Activated CD8-positive, alpha-beta memory T cell treated with anti-CD3 and anti-CD28 coated beads, Interleukin-2, amount 10 ng/mL, durations not matched to agents 7 days and 5 days (primary cell): ENCODE measurements around the gene INPP5K. TPM values are rescaled to one million over a fixed set of nuclear protein-coding genes. Genes with fewer than 3 reads are reported as not detected.

ENCODE experiments used
- ATAC-seq: fragments of 150-1000 bp; cut with Tn5 transposase; one replicate; pipeline ENCODE4 v1.10.0; 2021; ENCODE audit warnings: moderate library complexity
- CTCF ChIA-PET: fragments of 350-600 bp; sonication (Branson Sonifier 250); formaldehyde crosslinking; loops from one replicate; lab custom pipeline; 2021; ENCODE audit warnings: antibody characterized with exemption; lab: Charles Lee
- DNase-seq: peaks from one replicate; pipeline ENCODE4 v3.0.0-alpha.2; 2020
- H3K27ac Mint-ChIP-seq: one replicate; pipeline ENCODE4 v1.8.0; 2021; ENCODE audit warnings: mild to moderate bottlenecking, mixed read lengths
- H3K27me3 Mint-ChIP-seq: one replicate; pipeline ENCODE4 v1.8.0; 2021; ENCODE audit warnings: mixed read lengths
- H3K36me3 Mint-ChIP-seq: one replicate; pipeline ENCODE4 v1.8.0; 2021; ENCODE audit warnings: mild to moderate bottlenecking, mixed read lengths
- H3K4me1 Mint-ChIP-seq: one replicate; pipeline ENCODE4 v1.8.0; 2021; ENCODE audit warnings: mixed read lengths
- H3K4me3 Mint-ChIP-seq: one replicate; pipeline ENCODE4 v1.8.0; 2021; ENCODE audit warnings: mild to moderate bottlenecking, moderate library complexity, mixed read lengths
- H3K9me3 Mint-ChIP-seq: one replicate; pipeline ENCODE4 v1.8.0; 2022; ENCODE audit warnings: low read depth, mixed read lengths
- total RNA-seq, 2 experiments: library from RNA; stranded (reverse); gene quantifications; one replicate each; pipeline ENCODE4 v1.2.3, GENCODE V29; 2021

Gene INPP5K
- total RNA-seq, 2 experiments from 2014 or later, result 40.6 to 43.4 TPM

DNA sequence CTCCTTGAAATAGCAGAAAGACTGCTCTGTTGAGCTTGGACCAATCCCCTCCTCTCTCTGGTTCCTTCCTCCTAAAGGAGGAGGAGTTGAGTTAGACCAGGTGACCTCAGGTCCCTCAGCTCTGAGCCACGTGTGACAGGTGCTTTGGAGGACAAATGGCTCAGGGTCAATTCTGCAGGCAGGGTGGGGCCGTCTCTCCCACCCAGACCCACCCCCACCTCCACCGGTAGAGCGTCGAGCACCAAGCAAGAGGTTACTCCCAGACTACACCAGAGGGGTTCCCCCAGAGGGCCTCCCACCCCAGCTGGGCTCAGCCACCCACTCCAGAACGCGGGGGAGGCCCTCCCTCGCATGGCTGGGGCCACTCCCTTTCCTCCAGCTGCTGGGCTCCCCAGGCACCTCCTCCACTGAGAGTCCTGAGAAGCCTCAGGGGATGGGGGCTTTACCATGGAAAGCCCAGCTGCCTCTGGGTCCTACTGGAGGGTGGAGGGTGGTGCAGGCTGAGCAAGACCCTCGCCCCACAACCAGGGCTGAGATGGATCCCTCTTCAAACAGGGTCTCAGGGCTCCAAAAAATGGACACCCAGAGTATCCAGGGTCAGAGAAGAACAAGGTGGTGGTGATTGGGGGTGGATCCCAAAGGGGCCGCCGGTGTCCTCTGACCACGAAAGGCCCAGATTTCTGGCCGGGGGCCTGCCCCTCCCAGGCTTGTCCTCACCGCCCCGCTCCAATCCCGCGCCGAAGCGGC, 31.6 kb downstream of the INPP5K start:
- Mint-ChIP-seq H3K27me3 (no peaks in the 10 kb centered on the region), H3K4me3 (peak overlapping the region; percentile 74), H3K27ac (peak overlapping the region; percentile 64), H3K36me3 (peaks cover 4% of the 10 kb centered on the region), H3K4me1 (peaks cover 19% of the 10 kb centered on the region), H3K9me3 (no peaks in the 10 kb centered on the region)
- DNase-seq (peak; percentile 68), ATAC-seq (peak; percentile 32)
- CTCF ChIA-PET, result interaction anchor here (0.9 to 1.1 kb wide), 4 partner anchors 22 to 120 kb away, joined by 3 to 4 read pairs (median 4); partner anchors contain the start of genes CRK and INPP5K

DNA sequence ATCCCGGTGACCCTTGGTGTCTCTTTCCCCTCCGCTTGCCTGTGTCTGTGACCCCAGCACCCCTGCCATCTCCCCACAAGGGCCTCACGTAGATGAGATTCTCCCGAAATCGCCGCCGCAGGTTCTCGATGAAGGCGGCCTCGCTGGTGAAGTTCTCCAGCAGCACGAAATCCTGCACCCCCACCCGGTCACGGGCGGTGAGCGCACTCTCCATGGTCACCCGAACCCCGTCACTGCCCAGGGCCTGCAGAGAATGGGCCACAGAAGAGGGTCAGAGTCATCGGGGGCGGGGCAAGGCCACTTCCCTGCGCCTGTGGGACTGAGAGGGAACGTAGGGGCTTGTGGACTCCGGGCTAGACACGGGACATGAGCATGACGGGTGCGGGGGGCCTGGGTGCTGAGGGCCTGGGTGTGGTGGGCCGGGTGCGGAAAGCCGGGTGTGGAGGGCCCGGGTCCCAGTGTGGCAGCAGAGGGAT, 32.3 kb downstream of the INPP5K start:
- no peaks in the 10 kb centered on the region for H3K27me3 Mint-ChIP-seq
- CTCF ChIA-PET, result no interaction called here
- no peak for ATAC-seq

GRCh38 chr17:1482680-1483079, 33.7 kb downstream of the INPP5K start:
- CTCF ChIA-PET, result no interaction called here
- no peaks in the 10 kb centered on the region for H3K27me3 Mint-ChIP-seq
- H3K4me3 Mint-ChIP-seq, result no peak overlapping the region
- no peak for DNase-seq
- no peak overlapping the region for H3K27ac Mint-ChIP-seq
- H3K9me3 Mint-ChIP-seq, result no peaks in the 10 kb centered on the region
- H3K4me1 Mint-ChIP-seq, result peaks cover 15% of the 10 kb centered on the region
- H3K36me3 Mint-ChIP-seq, result peaks cover 7% of the 10 kb centered on the region
- no peak for ATAC-seq

More for the DNA sequence above, 32.3 kb downstream of the INPP5K start:
- no peak for DNase-seq
- Mint-ChIP-seq H3K4me1 (peaks cover 19% of the 10 kb centered on the region), H3K27ac (no peak overlapping the region), H3K4me3 (peak overlapping the region; percentile 74), H3K36me3 (peaks cover 6% of the 10 kb centered on the region), H3K9me3 (no peaks in the 10 kb centered on the region)

GRCh38 chr17:1481736-1482135, 34.7 kb downstream of the INPP5K start:
- Mint-ChIP-seq H3K4me1 (peaks cover 11% of the 10 kb centered on the region), H3K4me3 (no peak overlapping the region), H3K36me3 (peaks cover 7% of the 10 kb centered on the region), H3K9me3 (no peaks in the 10 kb centered on the region), H3K27ac (no peak overlapping the region), H3K27me3 (no peaks in the 10 kb centered on the region)
- CTCF ChIA-PET, result no interaction called here
- DNase-seq (no peak), ATAC-seq (no peak)

DNA sequence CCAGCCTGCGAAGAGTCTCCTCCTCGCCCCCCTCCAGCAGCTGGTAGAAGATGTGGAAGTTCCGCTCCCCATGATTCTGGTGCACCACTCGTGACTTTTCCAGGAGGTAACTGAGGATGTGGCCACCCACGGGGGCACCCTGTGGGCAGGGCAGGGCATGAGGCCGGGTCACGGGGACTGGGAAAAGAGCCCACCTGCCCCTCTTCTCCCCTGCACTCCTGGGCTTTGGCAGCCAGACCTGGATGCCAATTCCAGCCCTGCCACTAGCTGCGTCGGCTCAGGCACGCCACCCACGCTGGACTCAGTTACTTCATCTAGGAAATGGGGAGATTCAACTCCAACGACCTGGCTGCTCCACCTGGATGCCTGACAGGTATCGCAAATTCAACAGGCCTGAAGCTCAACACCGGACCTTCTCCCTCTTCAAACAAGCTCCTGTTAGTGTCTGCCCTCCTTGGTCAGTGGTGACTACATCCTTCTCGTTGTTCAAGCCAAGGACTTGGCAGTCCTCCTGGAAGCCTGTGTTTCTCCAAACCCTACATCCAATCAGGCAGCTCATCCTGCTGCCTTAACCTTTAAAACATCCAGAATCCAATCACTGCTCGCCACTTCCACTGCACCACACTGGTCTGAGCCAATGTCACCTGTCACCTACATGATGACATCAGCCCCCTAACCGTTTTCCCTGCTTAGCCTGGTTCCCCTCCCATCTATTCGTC, 35.5 kb downstream of the INPP5K start:
- ATAC-seq (no peak), DNase-seq (no peak)
- CTCF ChIA-PET, result no interaction called here
- Mint-ChIP-seq H3K4me3 (no peak overlapping the region), H3K9me3 (no peaks in the 10 kb centered on the region), H3K27me3 (no peaks in the 10 kb centered on the region), H3K36me3 (peaks cover 7% of the 10 kb centered on the region), H3K4me1 (peaks cover 10% of the 10 kb centered on the region), H3K27ac (no peak overlapping the region)

- peaks cover 6% of the 10 kb centered on the region for H3K36me3 Mint-ChIP-seq
- no peak for ATAC-seq
- H3K27me3 Mint-ChIP-seq, result no peaks in the 10 kb centered on the region
- no peaks in the 10 kb centered on the region for H3K9me3 Mint-ChIP-seq
- H3K27ac Mint-ChIP-seq, result no peak overlapping the region
- peaks cover 5% of the 10 kb centered on the region for H3K4me1 Mint-ChIP-seq
- no peak for DNase-seq
- CTCF ChIA-PET, result interaction anchor here (0.5 to 2.1 kb wide), 2 partner anchors 31 to 113 kb away, joined by 3 to 6 read pairs; no protein-coding TSS in a partner anchor
- H3K4me3 Mint-ChIP-seq, result no peak overlapping the region
Measured at GRCh38 chr17:1478418-1478817, 38.0 kb downstream of the INPP5K start.

DNA sequence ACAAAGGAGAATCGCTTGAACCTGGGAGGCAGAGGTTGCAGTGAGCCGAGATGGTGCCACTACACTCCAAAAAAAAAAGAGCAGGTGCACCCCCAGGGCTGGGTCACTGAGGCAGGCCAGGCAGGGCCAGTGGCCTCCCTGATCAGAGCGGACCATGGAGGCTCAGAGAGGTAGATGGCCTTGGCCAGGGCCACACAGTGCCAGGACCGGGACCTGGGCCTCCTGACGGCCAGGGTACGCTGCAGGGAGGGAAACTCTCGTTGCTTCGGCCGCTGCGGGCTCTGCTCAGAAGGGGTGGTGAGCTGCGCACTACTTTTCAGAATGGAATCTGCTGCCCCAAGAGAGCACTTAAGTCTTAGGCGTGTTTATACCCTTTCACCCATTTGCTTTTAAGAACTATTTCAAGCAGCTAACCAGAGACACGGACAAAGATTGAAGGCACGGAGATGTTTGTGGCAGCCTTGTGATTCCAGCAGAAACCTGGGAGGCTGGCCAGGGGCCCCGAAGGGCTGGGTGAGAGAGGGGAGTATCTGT, 41.0 kb downstream of the INPP5K start:
- Mint-ChIP-seq H3K27ac (no peak overlapping the region), H3K27me3 (no peaks in the 10 kb centered on the region)
- CTCF ChIA-PET, result interaction anchor here (1.3 kb wide), 1 partner anchor 143 kb away, joined by 3 read pairs; no protein-coding TSS in a partner anchor

GRCh38 chr17:1474402-1475189, 41.8 kb downstream of the INPP5K start:
- Mint-ChIP-seq H3K9me3 (no peaks in the 10 kb centered on the region), H3K27ac (no peak overlapping the region), H3K4me1 (peaks cover 7% of the 10 kb centered on the region), H3K27me3 (no peaks in the 10 kb centered on the region), H3K36me3 (peaks cover 12% of the 10 kb centered on the region), H3K4me3 (no peak overlapping the region)
- no peak for ATAC-seq
- DNase-seq, result no peak
- CTCF ChIA-PET, result interaction anchor here (0.6 to 1.3 kb wide), 3 partner anchors 103 to 493 kb away, joined by 3 read pairs; no protein-coding TSS in a partner anchor

More for the DNA sequence above, 41.0 kb downstream of the INPP5K start:
- no peak overlapping the region for H3K4me3 Mint-ChIP-seq
- ATAC-seq, result no peak
- H3K4me1 Mint-ChIP-seq, result peaks cover 7% of the 10 kb centered on the region
- no peaks in the 10 kb centered on the region for H3K9me3 Mint-ChIP-seq
- no peak for DNase-seq
- peaks cover 9% of the 10 kb centered on the region for H3K36me3 Mint-ChIP-seq

- Mint-ChIP-seq H3K27me3 (no peaks in the 10 kb centered on the region), H3K4me1 (peaks cover 7% of the 10 kb centered on the region), H3K4me3 (no peak overlapping the region), H3K27ac (no peak overlapping the region), H3K36me3 (peaks cover 19% of the 10 kb centered on the region), H3K9me3 (peaks cover 3% of the 10 kb centered on the region)
- DNase-seq (no peak), ATAC-seq (no peak)
- CTCF ChIA-PET, result interaction anchor here (0.6 kb wide), 1 partner anchor 102 kb away, joined by 3 read pairs; no protein-coding TSS in a partner anchor
Measured at GRCh38 chr17:1473841-1474240, 42.6 kb downstream of the INPP5K start.

DNA sequence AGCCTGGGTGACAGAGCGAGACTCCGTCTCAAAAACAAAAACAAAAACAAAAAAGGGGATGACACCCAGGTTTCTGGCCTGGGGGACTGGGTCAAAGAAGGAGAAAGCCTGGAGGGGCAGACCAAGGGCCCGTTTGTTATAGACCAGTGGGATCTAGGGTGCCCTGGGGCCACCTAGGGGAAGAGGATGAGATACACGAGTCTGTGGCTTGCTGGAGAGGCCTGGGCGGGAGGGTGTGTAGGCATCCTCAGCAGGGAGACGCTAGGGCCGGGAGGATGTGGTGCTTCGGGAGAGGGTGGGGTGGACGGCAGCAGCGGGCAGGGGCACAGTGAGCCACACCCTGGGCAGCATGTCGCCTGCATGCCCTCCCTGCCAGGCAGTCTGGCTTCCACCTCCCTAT, 43.2 kb downstream of the INPP5K start:
- CTCF ChIA-PET, result interaction anchor here (1.1 kb wide), 2 partner anchors 108 to 111 kb away, joined by 3 to 4 read pairs; no protein-coding TSS in a partner anchor
- no peak for ATAC-seq
- peaks cover 22% of the 10 kb centered on the region for H3K36me3 Mint-ChIP-seq
- no peak for DNase-seq
- H3K4me1 Mint-ChIP-seq, result peaks cover 7% of the 10 kb centered on the region
- peak overlapping the region; percentile 7 for H3K27ac Mint-ChIP-seq
- no peak overlapping the region for H3K4me3 Mint-ChIP-seq
- no peaks in the 10 kb centered on the region for H3K27me3 Mint-ChIP-seq
- peaks cover 4% of the 10 kb centered on the region for H3K9me3 Mint-ChIP-seq

DNA sequence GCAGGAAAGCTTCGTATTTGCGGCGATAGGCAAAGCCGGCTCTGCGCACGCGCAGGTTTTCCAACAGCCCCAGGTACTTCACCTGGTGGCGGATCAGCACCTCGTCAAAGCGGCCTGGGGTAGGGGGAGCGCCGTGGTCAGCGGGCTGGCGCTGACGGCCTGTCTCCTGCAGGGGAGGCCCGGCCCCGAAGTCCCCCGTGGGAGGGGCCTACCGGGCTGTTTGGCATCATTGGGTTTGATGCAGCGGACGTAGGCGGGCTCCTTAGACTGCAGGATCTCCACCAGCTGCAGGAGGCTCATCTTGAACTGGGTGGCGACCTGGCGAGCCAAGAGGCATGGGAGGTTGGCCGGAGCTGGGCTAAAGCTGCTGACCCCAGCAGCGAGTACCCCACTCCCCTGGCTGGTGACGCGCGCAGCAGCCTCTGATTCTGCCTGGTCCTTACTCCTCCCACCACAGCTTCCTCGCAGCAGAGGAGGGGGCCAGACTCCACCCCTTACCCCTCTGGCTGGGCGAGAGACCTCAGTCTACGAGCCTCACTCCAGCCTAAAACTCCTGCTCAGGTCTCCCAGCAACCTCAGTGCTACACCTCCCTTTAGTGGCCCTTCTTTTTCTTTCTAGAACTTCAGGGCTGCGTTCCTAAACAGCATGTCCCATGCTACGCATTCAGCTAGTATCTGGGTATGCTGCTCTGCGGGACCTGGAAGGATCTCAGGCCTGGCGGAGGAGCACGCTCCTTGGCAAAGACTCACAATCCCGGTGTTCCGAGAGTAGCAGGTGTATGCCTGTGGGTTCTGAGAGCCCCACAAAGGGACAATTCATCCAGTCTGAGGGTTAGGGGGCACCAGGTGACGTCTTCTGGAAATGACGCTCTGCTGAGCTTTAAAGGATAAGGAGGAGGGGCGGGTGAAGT, 44.2 kb downstream of the INPP5K start:
- H3K36me3 Mint-ChIP-seq, result peaks cover 26% of the 10 kb centered on the region
- H3K27ac Mint-ChIP-seq, result no peak overlapping the region
- no peak overlapping the region for H3K4me3 Mint-ChIP-seq
- DNase-seq (no peak), ATAC-seq (no peak)
- H3K4me1 Mint-ChIP-seq, result peaks cover 7% of the 10 kb centered on the region
- CTCF ChIA-PET, result interaction anchor here (1.0 to 1.1 kb wide), 3 partner anchors 28 to 110 kb away, joined by 3 to 4 read pairs (median 3); no protein-coding TSS in a partner anchor
- peaks cover 4% of the 10 kb centered on the region for H3K9me3 Mint-ChIP-seq
- no peaks in the 10 kb centered on the region for H3K27me3 Mint-ChIP-seq

DNA sequence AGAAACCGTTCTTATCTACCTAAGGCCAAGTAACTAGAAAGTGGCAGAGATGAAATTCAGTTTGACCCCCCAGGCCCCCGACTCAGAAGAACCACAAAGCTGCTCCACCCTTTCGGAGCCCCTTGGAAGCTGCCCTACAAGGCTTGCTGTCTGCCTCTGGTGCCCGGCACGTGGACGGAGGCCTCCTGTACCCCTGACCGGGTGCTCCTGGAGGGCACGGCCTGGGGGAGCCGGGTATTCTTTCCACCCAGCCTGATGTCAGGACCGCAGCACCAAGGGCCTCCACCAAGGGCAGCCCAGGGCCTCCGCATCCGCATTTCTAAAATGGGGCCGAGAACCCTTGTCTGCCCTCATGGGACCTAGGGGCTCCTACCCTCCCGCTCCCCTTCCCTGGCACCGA, 44.9 kb downstream of the INPP5K start:
- ATAC-seq, result no peak
- Mint-ChIP-seq H3K4me1 (peaks cover 7% of the 10 kb centered on the region), H3K27ac (no peak overlapping the region), H3K9me3 (peaks cover 4% of the 10 kb centered on the region), H3K27me3 (no peaks in the 10 kb centered on the region), H3K36me3 (peaks cover 26% of the 10 kb centered on the region), H3K4me3 (no peak overlapping the region)
- CTCF ChIA-PET, result interaction anchor here (1.0 kb wide), 1 partner anchor 29 kb away, joined by 3 read pairs; no protein-coding TSS in a partner anchor
- no peak for DNase-seq
